Measurements from ENCODE around the gene OR6C74.

The OR6C74 gene

GRCh38 chr12:55244309-55244708 lies at the start of gene OR6C74:
Gene OR6C74, plus strand, starts transcription at chr12:55244609. Its CDS starts 2,679 bp downstream, at chr12:55247288.
- no peak for DNase-seq (ENCODE audit: low spot score)
- no peaks in the 10 kb centered on the region for H3K9me3 ChIP-seq (ENCODE audit: severe bottlenecking)
- no peaks in the 10 kb centered on the region for H3K36me3 ChIP-seq (ENCODE audit: low read depth)
- H3K4me3 ChIP-seq (ENCODE audit: severe bottlenecking): no peak within 1 kb of the TSS
- no peak within 1 kb of the TSS for H3K27ac ChIP-seq (ENCODE audit: poor library complexity, severe bottlenecking)
- no peaks in the 10 kb centered on the region for H3K4me1 ChIP-seq (ENCODE audit: insufficient read depth, poor library complexity, severe bottlenecking)
- no peak for ATAC-seq (ENCODE audit: low read depth)
- TF ChIP-seq CTCF (IDR thresholded peaks at IDR 0.05; ENCODE audit: poor library complexity, severe bottlenecking): no peak
- peaks cover 28% of the 10 kb centered on the region for H3K27me3 ChIP-seq (ENCODE audit: insufficient read depth, poor library complexity, severe bottlenecking)

GRCh38 chr12:55220725-55221124 lies 23.7 kb upstream of the OR6C74 start, which contains the start of gene OR10A7:
Gene OR10A7, plus strand, starts transcription at chr12:55221025. Its CDS starts 0 bp downstream, at chr12:55221025.
- no peaks in the 10 kb centered on the region for H3K36me3 ChIP-seq (ENCODE audit: low read depth)
- ATAC-seq (ENCODE audit: low read depth): no peak
- no peaks in the 10 kb centered on the region for H3K4me1 ChIP-seq (ENCODE audit: insufficient read depth, poor library complexity, severe bottlenecking)
- peaks cover 4% of the 10 kb centered on the region for H3K27me3 ChIP-seq (ENCODE audit: insufficient read depth, poor library complexity, severe bottlenecking)
- no peak for DNase-seq (ENCODE audit: low spot score)
- no peaks in the 10 kb centered on the region for H3K9me3 ChIP-seq (ENCODE audit: severe bottlenecking)
- H3K27ac ChIP-seq (ENCODE audit: poor library complexity, severe bottlenecking): no peak within 1 kb of the TSS
- no peak within 1 kb of the TSS for H3K4me3 ChIP-seq (ENCODE audit: severe bottlenecking)
- TF ChIP-seq CTCF (IDR thresholded peaks at IDR 0.05; ENCODE audit: poor library complexity, severe bottlenecking): no peak

GRCh38 chr12:55226523-55226922 lies 17.9 kb upstream of the OR6C74 start:
- Histone ChIP-seq H3K4me1 (ENCODE audit: insufficient read depth, poor library complexity, severe bottlenecking) (no peaks in the 10 kb centered on the region), H3K27ac (ENCODE audit: poor library complexity, severe bottlenecking) (no peak overlapping the region), H3K4me3 (ENCODE audit: severe bottlenecking) (no peak overlapping the region), H3K36me3 (ENCODE audit: low read depth) (no peaks in the 10 kb centered on the region), H3K27me3 (ENCODE audit: insufficient read depth, poor library complexity, severe bottlenecking) (peaks cover 31% of the 10 kb centered on the region), H3K9me3 (ENCODE audit: severe bottlenecking) (no peaks in the 10 kb centered on the region)
- ATAC-seq (ENCODE audit: low read depth) (no peak), DNase-seq (ENCODE audit: low spot score) (no peak)
- TF ChIP-seq CTCF (IDR thresholded peaks at IDR 0.05; ENCODE audit: poor library complexity, severe bottlenecking): no peak

- no peaks in the 10 kb centered on the region for H3K4me1 ChIP-seq (ENCODE audit: insufficient read depth, poor library complexity, severe bottlenecking)
- no peaks in the 10 kb centered on the region for H3K36me3 ChIP-seq (ENCODE audit: low read depth)
- H3K4me3 ChIP-seq (ENCODE audit: severe bottlenecking): no peak overlapping the region
- DNase-seq (ENCODE audit: low spot score): no peak
- ATAC-seq (ENCODE audit: low read depth): no peak
- no peak for TF ChIP-seq CTCF (IDR thresholded peaks at IDR 0.05; ENCODE audit: poor library complexity, severe bottlenecking)
- no peak overlapping the region for H3K27ac ChIP-seq (ENCODE audit: poor library complexity, severe bottlenecking)
- peaks cover 37% of the 10 kb centered on the region for H3K27me3 ChIP-seq (ENCODE audit: insufficient read depth, poor library complexity, severe bottlenecking)
- no peaks in the 10 kb centered on the region for H3K9me3 ChIP-seq (ENCODE audit: severe bottlenecking)
Observed at GRCh38 chr12:55227643-55228042, 16.8 kb upstream of the OR6C74 start.

- DNase-seq (ENCODE audit: low spot score) (no peak), ATAC-seq (ENCODE audit: low read depth) (no peak)
- no peak for TF ChIP-seq CTCF (IDR thresholded peaks at IDR 0.05; ENCODE audit: poor library complexity, severe bottlenecking)
- Histone ChIP-seq H3K4me1 (ENCODE audit: insufficient read depth, poor library complexity, severe bottlenecking) (no peaks in the 10 kb centered on the region), H3K4me3 (ENCODE audit: severe bottlenecking) (no peak overlapping the region), H3K27me3 (ENCODE audit: insufficient read depth, poor library complexity, severe bottlenecking) (peaks cover 37% of the 10 kb centered on the region), H3K36me3 (ENCODE audit: low read depth) (no peaks in the 10 kb centered on the region), H3K9me3 (ENCODE audit: severe bottlenecking) (no peaks in the 10 kb centered on the region), H3K27ac (ENCODE audit: poor library complexity, severe bottlenecking) (no peak overlapping the region)
Observed at GRCh38 chr12:55246159-55246558, 1.8 kb downstream of the OR6C74 start.

All from RWPE2 (cell line).